Activated T-helper 9 cell treated with anti-CD3 and anti-CD28 coated beads, Interleukin-2, amount 50 U/mL, for 16 hours (primary cell): ENCODE results near the gene PGS1.

ENCODE experiments used
- DNase-seq: peaks from one replicate; pipeline ENCODE4 v3.0.0-alpha.2; 2020; ENCODE audit warnings: low read depth

PGS1 gene

DNA sequence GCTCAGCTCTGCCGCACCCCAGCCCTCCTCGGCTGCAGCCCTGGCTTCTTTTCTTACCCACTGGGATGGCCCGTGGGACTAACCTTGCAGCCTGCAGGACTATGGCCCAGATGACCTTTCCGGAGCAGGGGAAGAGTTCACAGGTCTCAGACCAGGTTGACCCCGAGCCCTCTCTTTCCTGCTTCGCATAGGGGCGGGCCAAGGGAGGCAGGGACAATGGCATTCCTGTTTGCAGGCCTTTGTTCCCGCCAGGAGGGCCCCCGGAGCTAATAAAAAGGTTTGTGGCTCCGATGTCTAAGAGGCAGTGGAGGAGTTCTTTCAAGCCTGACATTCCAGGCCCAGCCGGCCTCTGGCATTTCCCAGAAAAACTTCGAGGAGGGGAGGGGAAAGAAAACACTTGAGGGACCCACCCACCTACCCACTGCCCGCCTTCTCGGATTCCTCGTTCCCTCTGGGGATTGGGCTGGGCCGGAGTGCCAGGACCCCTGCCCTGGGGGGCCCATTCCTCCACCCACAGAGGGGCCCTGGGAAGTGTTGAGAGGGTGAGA, 12.8 kb upstream of the PGS1 start:
- no peak for DNase-seq

DNA sequence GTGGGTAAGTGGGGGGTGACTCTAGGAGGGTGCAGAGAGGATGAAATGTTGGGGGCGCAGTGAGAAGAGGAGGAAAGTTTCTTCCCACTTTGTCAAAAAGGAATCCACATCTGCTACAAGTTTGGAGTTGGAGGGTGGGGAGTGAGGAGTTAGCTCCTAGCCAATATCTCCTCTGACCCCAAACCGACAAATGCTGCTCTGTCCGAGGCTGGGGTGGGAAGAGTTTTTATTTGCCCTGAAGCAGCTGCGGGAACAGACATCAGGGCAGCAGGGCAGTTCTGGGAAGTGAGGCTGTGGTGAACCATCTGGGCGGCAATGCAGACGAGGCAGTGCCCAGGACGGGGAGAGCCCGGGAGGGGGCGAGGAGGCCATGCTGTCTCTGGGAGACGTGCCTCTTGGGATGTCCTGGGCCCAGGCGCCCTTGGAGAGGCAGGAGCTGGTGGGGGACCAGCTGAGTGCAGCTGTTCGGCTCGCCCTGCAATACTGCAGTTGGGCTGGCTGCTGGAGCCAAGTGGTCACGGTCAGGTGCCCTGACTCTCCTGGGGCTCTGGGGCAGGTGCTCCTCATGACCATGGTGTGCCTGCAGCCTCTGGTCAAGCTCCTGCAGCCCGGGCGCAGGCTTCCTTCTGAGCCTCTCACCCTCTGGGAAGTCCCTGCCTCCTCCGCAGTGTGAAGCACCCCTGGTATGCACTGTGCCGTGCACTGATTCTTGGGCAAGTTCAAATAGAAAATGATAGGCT, 12.2 kb upstream of the PGS1 start:
- no peak for DNase-seq

DNA sequence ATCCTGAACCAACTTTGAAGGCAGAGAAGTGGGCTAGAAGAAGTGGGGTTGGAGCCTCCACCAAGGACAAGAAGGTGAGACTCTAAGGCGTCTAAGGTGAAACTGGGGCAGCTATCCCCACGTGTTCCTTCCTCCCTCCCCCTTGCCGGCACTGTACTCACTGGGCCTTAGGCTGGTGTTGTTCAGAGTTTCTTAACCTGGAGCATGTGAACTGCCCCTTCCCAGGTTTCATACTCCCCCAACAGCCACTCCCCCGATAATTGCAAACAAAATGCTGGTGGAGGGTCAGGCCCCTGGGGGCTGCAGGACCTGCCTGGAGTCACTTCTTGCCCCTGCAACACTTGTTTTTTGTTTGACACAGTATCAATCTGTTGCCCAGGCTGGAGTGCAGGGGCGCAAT, 11.3 kb upstream of the PGS1 start:
- DNase-seq, result no peak

DNA sequence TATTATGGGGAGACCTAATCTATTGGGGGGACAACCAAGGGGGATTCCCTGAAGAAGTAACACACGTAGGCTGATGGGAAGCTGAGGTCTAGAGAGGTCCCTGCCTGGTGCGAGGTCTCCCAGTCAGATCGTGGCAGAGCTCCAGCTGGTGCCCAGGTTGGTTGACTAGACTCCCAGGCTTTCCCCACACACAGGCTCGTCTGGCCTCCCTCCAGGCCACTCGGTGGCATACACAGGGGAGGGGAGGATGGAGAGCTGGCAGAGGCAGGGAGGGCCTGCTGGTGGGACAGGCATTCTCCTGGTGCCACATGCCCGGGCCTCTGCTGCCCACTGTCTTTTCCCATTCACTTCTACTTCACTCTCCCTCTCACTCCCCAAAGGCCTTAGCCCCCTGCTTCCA, 10.1 kb upstream of the PGS1 start:
- no peak for DNase-seq

DNA sequence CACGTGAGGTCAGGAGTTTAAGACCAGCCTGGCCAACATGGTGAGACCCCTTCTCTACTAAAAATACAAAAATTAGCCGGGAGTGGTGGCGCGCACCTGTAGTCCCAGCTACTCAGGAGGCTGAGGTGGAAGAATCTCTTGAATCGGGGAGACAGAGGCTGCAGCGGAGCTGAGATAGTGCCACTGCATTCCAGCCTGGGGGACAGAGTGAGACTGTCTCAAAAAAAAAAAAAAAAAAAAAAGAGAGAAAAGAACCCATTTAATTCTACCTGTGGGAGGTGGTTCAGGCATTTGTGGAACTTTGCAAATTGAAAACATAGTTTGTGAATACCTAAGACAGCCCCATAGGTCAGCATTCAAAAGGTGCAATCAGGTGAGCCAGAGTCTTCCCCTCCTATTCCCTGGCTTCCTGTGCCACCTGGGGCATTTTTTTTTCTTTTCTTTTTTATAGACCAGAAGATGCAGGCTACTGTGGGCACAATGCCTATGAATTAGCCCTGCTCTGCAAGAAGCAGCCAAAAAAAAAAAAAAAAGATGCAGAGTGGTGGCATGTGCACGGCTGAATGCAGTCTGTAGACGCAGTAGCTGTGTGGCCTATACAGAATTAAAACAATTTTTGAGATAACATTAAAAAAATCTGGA, 9.5 kb upstream of the PGS1 start:
- no peak for DNase-seq

DNA sequence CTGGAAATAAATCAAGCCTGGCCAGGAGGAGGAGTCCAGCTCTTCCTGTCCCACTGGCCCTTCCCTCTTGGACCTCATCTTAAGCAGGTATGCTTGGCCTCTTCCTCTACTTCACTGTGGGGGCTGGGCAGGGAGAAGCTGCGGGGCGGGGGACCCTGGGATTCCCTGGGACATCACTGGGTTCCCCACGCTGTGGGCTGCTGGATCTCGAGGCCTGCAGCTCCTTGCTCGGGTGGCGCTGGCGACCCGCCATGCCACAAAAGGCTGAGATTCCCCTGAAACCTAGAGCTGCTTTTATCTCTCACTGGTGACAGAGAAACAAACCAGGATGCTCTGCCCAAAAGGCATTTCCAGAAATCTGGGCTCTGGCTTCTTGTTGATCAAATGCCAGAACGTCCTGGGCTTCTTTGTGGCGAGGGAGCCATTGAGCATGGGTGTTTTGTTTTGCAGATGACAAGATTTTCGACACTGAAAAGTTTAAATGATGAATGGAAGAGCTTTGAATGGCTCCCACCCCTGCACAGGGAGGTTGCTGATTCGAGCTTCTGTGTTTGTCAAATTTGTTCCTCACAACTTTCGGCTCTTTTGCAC, 8.6 kb upstream of the PGS1 start:
- no peak for DNase-seq

DNA sequence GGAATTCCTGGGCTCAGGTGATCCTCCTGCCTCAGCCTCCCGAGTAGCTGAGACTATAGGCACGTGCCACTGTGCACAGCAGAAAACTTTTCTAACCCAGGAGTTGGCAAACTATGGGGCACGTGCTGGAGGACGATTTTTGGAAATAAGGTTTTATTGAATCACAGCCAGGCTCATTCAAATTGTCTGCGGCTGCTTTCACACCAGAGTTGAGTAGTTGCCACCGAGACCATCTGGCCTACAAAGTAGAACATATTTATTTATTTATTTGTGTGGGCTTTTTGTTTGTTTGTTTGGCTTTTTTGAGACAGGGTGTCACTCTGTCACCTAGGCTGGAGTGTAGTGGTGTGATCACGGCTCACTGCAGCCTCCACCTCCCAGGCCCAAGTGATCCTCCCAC, 7.4 kb upstream of the PGS1 start:
- no peak for DNase-seq

DNA sequence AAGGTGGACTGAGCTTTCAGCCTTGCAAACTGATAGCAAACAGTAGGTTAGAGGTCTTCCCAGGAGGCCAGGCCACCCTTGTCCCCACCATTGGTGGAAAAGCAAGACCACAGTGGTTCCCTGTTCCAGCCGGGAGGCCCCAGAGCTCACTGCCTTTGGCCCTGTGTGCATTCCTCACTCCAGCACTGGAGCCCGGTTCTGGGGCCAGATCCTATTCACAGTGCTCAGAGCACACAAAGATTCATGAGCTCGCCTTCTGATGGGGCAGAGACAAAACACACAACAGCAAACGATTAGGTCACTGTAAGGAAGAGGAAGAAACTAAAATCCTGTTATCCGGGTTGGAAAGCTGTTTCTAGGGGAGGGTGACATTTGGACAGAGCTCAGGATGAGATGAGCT, 5.6 kb upstream of the PGS1 start:
- DNase-seq, result no peak

DNA sequence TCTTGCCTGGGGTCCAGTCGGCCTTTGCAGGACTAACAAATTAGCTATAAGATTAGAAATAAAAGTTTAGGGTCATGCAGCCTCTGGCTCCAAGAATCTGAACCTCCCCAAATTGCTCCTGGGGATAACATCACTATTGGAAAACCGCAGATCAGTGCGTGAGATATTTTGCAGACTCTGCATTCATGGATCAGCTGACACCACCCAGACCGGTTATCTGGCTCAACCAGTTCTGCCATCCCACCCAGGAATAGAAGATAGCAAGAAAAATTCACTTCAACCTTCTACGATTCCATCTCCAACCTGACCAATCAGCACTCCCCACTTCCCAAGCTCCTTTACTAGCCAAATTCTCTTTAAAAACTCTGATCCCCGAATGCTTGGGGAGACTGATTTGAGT, 4.3 kb upstream of the PGS1 start:
- no peak for DNase-seq

DNA sequence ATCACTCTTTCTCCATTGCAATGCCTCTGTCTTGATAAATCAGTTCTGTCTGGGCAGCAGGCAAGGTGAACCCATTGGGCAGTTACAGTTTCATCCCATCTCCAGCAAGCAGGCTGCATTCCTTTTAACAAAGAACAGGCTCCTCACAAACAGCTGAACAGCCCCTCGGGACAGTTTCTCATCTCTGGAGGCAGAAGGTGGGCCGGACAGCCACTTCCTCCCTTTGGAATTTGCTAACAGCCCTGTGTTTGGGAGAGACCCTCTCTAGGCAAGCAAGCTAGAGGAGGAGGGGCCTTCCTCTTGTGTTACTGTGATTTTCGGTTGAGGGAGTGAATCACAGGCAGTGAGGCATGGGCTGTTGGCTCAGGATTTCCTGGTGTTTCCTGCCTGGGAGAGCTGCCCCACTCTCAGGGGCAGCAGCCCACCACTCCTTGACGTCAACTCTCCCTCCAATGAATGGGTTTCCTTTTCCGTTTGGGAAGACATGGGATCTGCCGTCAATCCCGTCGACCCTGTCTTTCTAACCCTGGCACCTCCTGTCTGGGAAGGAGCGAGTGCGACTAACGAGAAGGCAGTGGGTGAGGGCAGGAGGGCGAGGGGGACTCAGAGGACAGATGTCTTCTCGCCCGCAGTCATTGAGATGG, 3.7 kb upstream of the PGS1 start:
- no peak for DNase-seq

DNA sequence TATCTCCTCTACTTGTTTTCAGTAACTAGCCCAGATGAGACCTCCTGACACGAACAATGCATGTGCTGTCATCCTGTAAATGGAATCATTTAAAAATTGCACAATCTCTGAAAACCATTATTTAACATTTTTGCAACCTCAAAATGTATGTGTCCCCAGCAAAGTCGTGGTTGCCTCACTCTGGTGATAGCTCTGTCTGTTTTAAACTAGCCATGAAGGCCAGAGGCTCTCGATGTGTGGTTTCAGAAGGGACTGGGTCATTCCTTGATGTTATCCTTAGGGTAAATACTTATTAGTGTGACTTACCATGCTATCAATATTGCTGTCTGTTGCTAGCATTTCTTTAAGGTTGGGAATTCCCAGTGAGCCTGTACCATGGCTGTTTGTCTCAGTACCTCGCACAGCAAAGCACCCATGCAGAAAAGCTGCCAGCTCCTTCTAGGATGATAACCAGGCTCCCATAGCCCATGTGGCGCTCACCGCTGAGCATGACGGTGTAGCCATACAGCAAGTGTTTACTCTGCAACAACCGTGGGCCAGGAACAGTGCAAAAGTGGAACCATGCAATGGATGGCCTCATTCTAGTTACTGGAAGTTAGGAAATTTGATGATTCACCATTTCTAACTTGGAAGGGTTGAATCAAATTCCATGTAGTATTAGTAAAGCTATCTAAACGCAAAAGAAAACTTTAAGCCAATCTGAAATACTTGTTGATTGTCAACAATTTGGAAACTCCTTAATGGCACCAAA, 2.9 kb upstream of the PGS1 start:
- no peak for DNase-seq

DNA sequence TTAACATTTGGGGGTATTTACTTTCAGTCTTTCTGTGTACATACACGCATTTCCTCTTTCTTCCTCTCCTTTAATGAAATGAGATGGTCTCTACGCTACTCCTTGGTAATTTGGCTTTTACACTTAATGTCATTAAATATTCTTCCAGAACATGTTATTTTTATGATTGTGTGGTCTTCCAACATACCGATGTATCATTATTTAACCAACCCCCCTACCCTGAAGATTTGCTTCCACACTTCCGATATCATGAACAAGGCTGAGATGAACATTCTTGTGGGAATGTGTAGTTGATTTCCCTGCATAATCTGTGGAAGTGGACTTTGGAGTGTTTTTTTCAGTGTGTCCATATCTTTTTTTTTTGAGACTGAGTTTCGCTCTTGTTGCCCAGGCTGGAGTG, 2.3 kb upstream of the PGS1 start:
- no peak for DNase-seq

DNA sequence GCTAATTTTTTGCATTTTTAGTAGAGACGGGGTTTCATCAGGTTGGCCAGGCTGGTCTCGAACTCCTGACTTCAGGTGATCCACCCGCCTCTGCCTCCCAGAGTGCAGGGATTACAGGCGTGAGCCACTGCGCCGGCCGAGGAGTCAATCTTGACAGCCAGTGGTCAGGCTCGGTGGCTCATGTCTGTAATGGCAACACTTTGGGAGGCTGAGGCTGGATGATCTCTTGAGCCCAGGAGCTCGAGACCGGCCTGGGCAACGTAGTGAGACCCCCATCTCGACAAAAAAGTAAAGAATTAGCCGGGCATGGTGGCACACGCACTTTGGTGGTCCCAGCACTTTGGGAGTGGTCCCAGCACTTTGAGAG, 608 bp upstream of the PGS1 start:
- DNase-seq, result no peak

DNA sequence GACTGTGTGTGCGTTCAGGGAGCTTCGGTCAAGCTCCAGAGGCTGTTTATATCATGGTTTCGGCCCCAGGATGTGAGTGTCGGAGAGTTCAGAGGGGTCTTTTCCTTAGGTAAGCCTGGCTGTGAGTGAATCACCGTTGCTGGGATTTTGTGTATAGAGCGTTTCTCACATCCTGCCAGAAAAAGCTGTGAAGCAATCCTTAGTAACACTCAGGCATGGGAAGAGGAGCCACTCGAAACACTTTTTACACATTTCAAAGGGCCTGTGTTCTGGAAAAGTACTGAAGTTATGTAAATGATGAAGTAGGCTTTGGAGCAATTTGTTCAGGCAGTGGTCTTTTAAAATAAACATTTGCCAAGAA, 662 bp downstream of the PGS1 start:
- DNase-seq, result no peak

DNA sequence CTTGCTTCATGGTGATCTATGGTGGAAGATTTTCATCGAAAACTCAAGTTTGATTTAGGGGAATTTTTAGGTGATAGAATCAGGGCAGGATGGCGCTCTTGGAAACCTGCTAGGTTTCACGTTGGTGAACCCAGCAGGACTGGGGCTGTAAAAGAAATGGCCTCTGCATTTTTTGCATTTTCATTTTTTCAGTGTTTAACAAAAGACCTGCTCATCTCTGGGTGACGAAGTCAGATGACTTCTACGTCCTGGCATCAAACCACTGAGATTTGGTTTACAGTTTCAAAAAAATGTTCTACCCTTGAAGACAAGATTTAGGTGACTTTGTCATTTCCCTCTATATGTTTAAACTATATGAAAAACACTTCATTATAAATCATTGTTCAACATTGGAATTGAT, 1.9 kb downstream of the PGS1 start:
- DNase-seq, result no peak

DNA sequence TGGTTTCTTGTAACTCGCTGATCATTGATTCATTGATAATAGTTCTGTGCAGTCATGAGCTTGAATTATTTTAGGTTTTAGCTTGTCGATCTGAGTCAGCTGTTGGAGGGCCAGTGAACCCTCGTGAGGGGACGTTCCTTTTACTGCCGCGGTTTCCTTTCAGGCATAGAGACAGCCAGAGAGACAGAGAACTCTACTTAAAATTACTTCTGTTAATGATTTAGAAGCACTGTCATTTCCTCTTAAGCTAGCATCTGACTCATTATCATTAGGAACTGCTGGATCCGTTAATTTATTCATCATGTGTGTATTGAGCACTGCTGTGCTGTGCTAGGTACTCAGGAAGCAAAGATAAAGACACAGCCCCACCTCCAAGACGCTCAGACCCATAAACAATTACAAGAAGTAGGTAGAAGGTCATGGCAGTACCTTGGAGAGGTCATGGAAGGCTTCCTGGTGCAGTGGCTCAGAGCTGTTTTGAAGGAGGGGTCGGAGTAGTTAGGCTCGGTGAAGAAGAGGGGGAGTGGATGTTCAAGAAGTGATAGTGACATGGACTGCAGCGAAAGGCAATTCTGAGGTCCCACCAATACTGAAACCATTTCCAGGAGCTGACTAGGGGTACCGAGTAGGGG, 3.3 kb downstream of the PGS1 start:
- DNase-seq, result peak; percentile 31

DNA sequence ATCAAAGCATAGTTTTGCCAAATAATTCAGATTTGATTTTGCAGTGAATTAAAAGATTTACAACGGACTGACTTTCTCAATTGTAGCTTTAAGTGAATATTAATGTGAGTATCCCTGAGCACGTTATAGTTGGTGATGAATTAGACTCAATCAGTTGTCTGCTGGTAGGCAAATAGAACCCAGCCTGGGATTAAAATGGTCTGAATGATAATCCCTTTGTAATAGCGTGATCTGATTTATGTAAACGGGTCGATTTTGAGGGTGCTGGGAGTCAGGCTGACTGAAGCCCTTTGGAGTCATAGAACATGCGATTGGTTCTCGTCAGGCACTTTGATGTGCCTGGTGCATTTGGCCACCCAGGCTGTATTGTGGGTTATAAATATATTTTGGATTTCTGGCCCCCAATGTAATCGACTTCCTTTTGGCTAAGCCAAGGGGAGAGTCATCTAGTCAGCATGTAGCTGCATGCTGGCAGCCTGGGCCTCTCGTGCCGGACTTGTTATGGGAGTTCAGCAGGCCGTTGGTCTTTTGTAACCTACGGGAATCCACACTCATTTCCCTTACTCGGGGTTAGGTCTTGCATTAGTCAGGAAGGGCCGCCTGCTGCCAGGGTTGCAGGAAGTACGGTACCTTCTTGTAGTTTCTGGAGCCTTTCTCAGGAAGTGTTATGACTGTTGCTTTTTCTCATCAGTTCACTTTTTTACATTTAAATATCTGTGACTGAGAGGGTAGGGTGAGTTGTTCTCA, 5.4 kb downstream of the PGS1 start:
- peak; percentile 51 for DNase-seq

DNA sequence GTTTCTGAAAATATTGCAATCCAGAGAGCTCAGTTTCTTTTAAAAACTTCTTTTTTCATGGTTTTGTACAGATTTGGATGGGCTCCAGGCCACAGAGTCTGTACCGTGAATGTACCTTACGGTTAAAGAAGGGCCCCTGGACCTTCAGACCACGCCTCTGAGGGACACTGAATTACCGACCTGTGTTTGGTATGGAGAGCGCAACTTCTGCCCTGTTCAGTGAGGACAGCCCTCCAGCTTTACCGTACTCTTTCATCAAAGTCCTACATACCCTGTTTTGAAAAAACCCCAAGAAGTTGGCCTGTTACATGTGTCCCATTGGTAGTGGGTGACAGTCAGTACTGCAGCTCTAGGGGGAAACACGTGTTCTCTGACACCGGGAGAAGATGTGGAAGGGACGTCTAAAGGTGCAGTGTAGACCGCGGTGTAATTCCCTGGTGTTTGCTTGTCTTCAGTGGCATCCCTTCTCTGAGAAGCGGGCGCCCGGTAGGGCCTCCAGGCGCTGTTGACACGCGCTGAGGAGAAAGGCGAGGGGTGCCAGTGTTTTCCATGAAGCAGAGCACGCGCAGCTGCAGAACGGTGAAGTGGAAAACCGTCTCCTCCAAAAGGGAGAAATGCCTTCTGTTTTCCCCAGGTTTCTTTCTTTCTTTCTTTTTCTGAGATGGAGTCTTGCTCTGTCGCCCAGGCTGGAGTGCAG, 6.2 kb downstream of the PGS1 start:
- no peak for DNase-seq

DNA sequence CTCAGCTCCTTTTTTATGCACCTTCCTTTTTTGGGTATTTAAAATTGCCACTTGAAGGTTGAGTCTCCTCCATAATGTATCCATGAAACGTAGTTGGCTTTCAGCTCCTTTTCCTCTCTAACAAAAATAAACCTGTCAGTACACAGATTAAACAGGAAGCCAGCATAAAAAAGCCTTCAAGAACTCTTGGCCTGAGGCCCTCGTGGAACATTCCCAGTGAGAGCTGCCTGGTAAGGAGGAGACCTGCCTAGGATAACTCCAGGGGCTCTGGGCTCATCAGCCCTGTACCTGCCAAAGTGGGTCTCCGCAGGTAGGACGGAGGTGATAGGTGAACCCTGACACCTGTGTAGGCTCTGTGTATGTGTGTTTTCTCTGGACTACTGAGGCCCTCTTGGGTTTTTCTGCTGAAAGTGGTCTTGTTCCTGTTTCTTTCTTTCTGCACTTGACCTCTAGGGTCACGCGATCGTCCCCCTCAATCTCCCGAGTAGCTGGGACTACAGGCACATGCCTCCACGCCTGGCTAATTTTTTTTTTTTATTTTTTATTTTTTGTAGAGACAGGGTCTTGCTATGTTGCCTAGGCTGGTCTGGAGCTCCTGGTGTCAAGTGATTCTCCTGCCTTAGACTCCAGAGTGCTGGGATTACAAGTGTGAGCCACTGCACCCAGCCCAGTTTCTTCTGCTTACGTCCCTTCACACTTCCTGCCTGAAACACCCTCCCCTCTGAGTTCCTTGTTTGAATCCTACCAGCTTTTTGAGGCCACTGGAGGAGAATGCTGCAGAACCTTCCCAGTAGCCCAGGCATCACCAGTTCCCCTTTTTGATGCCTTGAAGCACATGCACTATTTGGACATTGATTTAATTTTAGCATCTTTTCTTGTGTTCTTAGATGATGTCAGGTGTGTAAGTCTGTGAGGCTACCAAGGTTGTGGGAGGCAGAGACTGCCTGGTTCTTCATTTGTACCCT, 9.8 kb downstream of the PGS1 start:
- DNase-seq, result no peak
